CD4-positive, alpha-beta T cell (primary cell): Measurements from ENCODE around the gene GYS1. TPM values are rescaled to one million over a fixed set of nuclear protein-coding genes. Genes with fewer than 3 reads are reported as not detected.

Experiments used
- ATAC-seq: fragments of 200-7000 bp; cut with Tn5 transposase; one replicate; pipeline ENCODE4 v1.10.0; 2022; ENCODE audit warnings: mild to moderate bottlenecking; ENCODE audit not compliant: poor library complexity
- CTCF ChIA-PET: fragments of 350-600 bp; sonication (Branson Sonifier 250); formaldehyde crosslinking; loops from one replicate; lab custom pipeline; 2021; ENCODE audit warnings: antibody characterized with exemption, inconsistent platforms; lab: Charles Lee
- POLR2A ChIA-PET: fragments of 350-600 bp; sonication (Branson Sonifier 250); formaldehyde crosslinking; loops from one replicate; lab custom pipeline; 2021; ENCODE audit warnings: antibody characterized with exemption, inconsistent platforms; lab: Charles Lee
- DNase-seq, 14 experiments: peaks; one replicate each; pipeline ENCODE4 v3.0.0-alpha.2; 2013 to 2020; ENCODE audit warnings: mixed read lengths in 2 of 14
- H3K27ac ChIP-seq, 2 donors: one replicate each; pipeline versions ENCODE4 v1.5.1 to v1.7.0; 2013; ENCODE audit warnings: low read length in 2 of 2, low read depth in 1 of 2, mild to moderate bottlenecking in 1 of 2
- H3K27me3 ChIP-seq, 2 experiments: 1 replicate in 1 of 2; 2 replicates in 1 of 2; pipeline versions ENCODE4 v1.6.1 to v1.7.0; 2013; ENCODE audit warnings: low read length in 2 of 2, control low read depth in 1 of 2, mild to moderate bottlenecking in 1 of 2, moderate library complexity in 1 of 2; ENCODE audit not compliant: insufficient read depth in 2 of 2, control insufficient read depth in 1 of 2
- H3K36me3 ChIP-seq: one replicate; pipeline ENCODE4 v1.6.1; 2013; ENCODE audit warnings: low read length, control low read depth; ENCODE audit not compliant: insufficient read depth
- H3K4me1 ChIP-seq: one replicate; pipeline ENCODE4 v1.6.1; 2013; ENCODE audit warnings: low read length, control low read depth; ENCODE audit not compliant: insufficient read depth
- H3K4me3 ChIP-seq: one replicate; pipeline ENCODE4 v1.5.1; 2013; ENCODE audit warnings: mild to moderate bottlenecking, low read length, moderate library complexity
- H3K9me3 ChIP-seq, 2 experiments: 1 replicate in 1 of 2; 2 replicates in 1 of 2; pipeline versions ENCODE4 v1.6.1 to v1.7.0; 2013; ENCODE audit warnings: low read length in 2 of 2, mild to moderate bottlenecking in 2 of 2, control low read depth in 1 of 2, moderate library complexity in 1 of 2; ENCODE audit not compliant: control insufficient read depth in 1 of 2, insufficient read depth in 1 of 2
- H3K27ac Mint-ChIP-seq: one replicate; pipeline ENCODE4 v1.8.0; 2020; ENCODE audit warnings: mixed read lengths
- H3K27me3 Mint-ChIP-seq: one replicate; pipeline ENCODE4 v1.8.0; 2021; ENCODE audit warnings: mixed read lengths
- H3K36me3 Mint-ChIP-seq: one replicate; pipeline ENCODE4 v1.8.0; 2021; ENCODE audit warnings: low read depth, mixed read lengths
- H3K4me1 Mint-ChIP-seq: one replicate; pipeline ENCODE4 v1.8.0; 2021; ENCODE audit warnings: low read depth, mixed read lengths
- H3K4me3 Mint-ChIP-seq: one replicate; pipeline ENCODE4 v1.8.0; 2020; ENCODE audit warnings: mild to moderate bottlenecking, mixed read lengths
- H3K9me3 Mint-ChIP-seq: one replicate; pipeline ENCODE4 v1.8.0; 2020; ENCODE audit warnings: mixed read lengths
- CTCF ChIP-seq: fragments of 200-600 bp; IDR thresholded peaks from one replicate; pipeline ENCODE4 v1.8.0; 2022; ENCODE audit warnings: antibody characterized with exemption, mild to moderate bottlenecking
- intact Hi-C, 2 experiments: fragments of 100-400 bp; cut with DNase I in 1 of 2; cut with micrococcal nuclease in 1 of 2; formaldehyde crosslinking; loops; one replicate each; pipeline versions ENCODE4 v1.15.1 to v1.9.0; 2023 to 2025; cut with DNase I, micrococcal nuclease
- total RNA-seq, 174 experiments: library from RNA in 2 of 174; stranded (reverse) in 2 of 174; gene quantifications; one replicate each; pipeline ENCODE4 v1.2.3 and lab custom pipeline; 2021 to 2026

The GYS1 gene
- total RNA-seq, 2 experiments from 2014 or later: 13.2 to 14.1 TPM

- no peak for TF ChIP-seq CTCF
- H3K27me3 ChIP-seq: no peaks in the 10 kb centered on the region
- H3K4me3 ChIP-seq: no peak overlapping the region
- intact Hi-C loops: no loop called here
- H3K36me3 ChIP-seq: peaks cover 39% of the 10 kb centered on the region
- CTCF ChIA-PET: no interaction called here
- POLR2A ChIA-PET: no interaction called here
- Mint-ChIP-seq H3K4me3 (no peak overlapping the region), H3K36me3 (peaks cover 51% of the 10 kb centered on the region), H3K27ac (no peak overlapping the region), H3K9me3 (no peaks in the 10 kb centered on the region), H3K27me3 (no peaks in the 10 kb centered on the region), H3K4me1 (no peaks in the 10 kb centered on the region)
- no peaks in the 10 kb centered on the region for H3K9me3 ChIP-seq
- no peak overlapping the region for H3K27ac ChIP-seq
- DNase-seq (no peak), ATAC-seq (no peak)
- no peaks in the 10 kb centered on the region for H3K4me1 ChIP-seq
These were observed 17.3 kb upstream of the GYS1 start for GRCh38 chr19:49010453-49010852.

GRCh38 chr19:49009828-49010227, 16.7 kb upstream of the GYS1 start:
- TF ChIP-seq CTCF: no peak
- no peaks in the 10 kb centered on the region for H3K4me1 ChIP-seq
- Mint-ChIP-seq H3K4me1 (no peaks in the 10 kb centered on the region), H3K27me3 (no peaks in the 10 kb centered on the region), H3K36me3 (peaks cover 58% of the 10 kb centered on the region), H3K27ac (no peak overlapping the region), H3K9me3 (no peaks in the 10 kb centered on the region), H3K4me3 (no peak overlapping the region)
- ChIA-PET POLR2A (no interaction called here), CTCF (no interaction called here)
- ATAC-seq: no peak
- intact Hi-C loops: no loop called here
- DNase-seq: no peak
- H3K9me3 ChIP-seq: no peaks in the 10 kb centered on the region
- no peak overlapping the region for H3K27ac ChIP-seq
- H3K27me3 ChIP-seq: no peaks in the 10 kb centered on the region
- H3K4me3 ChIP-seq: no peak overlapping the region
- H3K36me3 ChIP-seq: peaks cover 45% of the 10 kb centered on the region

GRCh38 chr19:49006905-49007304, 13.8 kb upstream of the GYS1 start:
- H3K4me1 Mint-ChIP-seq: no peaks in the 10 kb centered on the region
- H3K27me3 Mint-ChIP-seq: no peaks in the 10 kb centered on the region
- no peaks in the 10 kb centered on the region for H3K4me1 ChIP-seq
- intact Hi-C loops: no loop called here
- no peaks in the 10 kb centered on the region for H3K27me3 ChIP-seq
- DNase-seq (no peak), ATAC-seq (no peak)
- no peak for TF ChIP-seq CTCF
- H3K36me3 Mint-ChIP-seq: peaks cover 72% of the 10 kb centered on the region
- H3K36me3 ChIP-seq: peaks cover 58% of the 10 kb centered on the region
- H3K27ac ChIP-seq: no peak overlapping the region
- CTCF ChIA-PET: no interaction called here
- no peak overlapping the region for H3K27ac Mint-ChIP-seq
- H3K9me3 ChIP-seq: no peaks in the 10 kb centered on the region
- no peak overlapping the region for H3K4me3 Mint-ChIP-seq
- H3K4me3 ChIP-seq: no peak overlapping the region
- POLR2A ChIA-PET: interaction anchor here (1.6 kb wide), 1 partner anchor 14 kb away, joined by 3 read pairs; the partner anchor contains the start of genes GYS1 and RUVBL2
- H3K9me3 Mint-ChIP-seq: no peaks in the 10 kb centered on the region
